Esophagus muscularis mucosa (tissue), 4 donors: Measurements from ENCODE around the gene SETD9. TPM values are rescaled to one million over a fixed set of nuclear protein-coding genes. Genes with fewer than 3 reads are reported as not detected.

Experiments
- DNase-seq: peaks from one replicate; pipeline ENCODE4 v3.0.0-alpha.2; 2017; ENCODE audit errors: extremely low spot score
- H3K27ac ChIP-seq, 4 donors: fragments of 200-600 bp; sonication (generic); replicated peaks in 1 of 4; 1 replicate in 3 of 4; 2 replicates in 1 of 4; pipeline ENCODE4 v1.5.1; 2016 to 2019; ENCODE audit warnings: mild to moderate bottlenecking in 1 of 4
- H3K27me3 ChIP-seq, 4 donors: fragments of 200-600 bp; sonication (generic); one replicate each; pipeline versions ENCODE4 v1.5.1 to v1.6.0; 2016 to 2019
- H3K36me3 ChIP-seq, 4 donors: fragments of 200-600 bp; sonication (generic); one replicate each; pipeline ENCODE4 v1.5.1; 2016 to 2019
- H3K4me1 ChIP-seq, 4 donors: fragments of 200-600 bp; sonication (generic); one replicate each; pipeline ENCODE4 v1.5.1; 2016 to 2019
- H3K4me3 ChIP-seq, 4 donors: fragments of 200-600 bp; sonication (generic); 1 replicate in 2 of 4; 2 replicates in 2 of 4; pipeline ENCODE4 v1.5.1; 2016 to 2019; ENCODE audit warnings: mild to moderate bottlenecking in 4 of 4, moderate library complexity in 1 of 4
- H3K9me3 ChIP-seq, 4 donors: fragments of 200-600 bp; sonication (generic); 1 replicate in 3 of 4; 2 replicates in 1 of 4; pipeline ENCODE4 v1.5.1; 2016 to 2019
- CTCF ChIP-seq, 3 experiments: fragments of 200-600 bp in 2 of 3; fragments of 450-650 bp in 1 of 3; sonication (generic) in 2 of 3; IDR thresholded peaks; one replicate each; pipeline ENCODE4 v1.5.1; 2017 to 2019; ENCODE audit warnings: antibody characterized with exemption in 3 of 3, mild to moderate bottlenecking in 2 of 3, moderate library complexity in 1 of 3
- EP300 ChIP-seq: sonication (generic); formaldehyde crosslinking; IDR thresholded peaks from one replicate; pipeline ENCODE4 v1.6.1; 2017; ENCODE audit warnings: antibody characterized with exemption
- POLR2A ChIP-seq: fragments of 450-650 bp; IDR thresholded peaks from one replicate; pipeline ENCODE4 v1.6.1; 2017; ENCODE audit warnings: antibody characterized with exemption, moderate library complexity, mild to moderate bottlenecking, low read depth
- POLR2AphosphoS5 ChIP-seq, 2 donors: sonication (generic); formaldehyde crosslinking; IDR thresholded peaks; one replicate each; pipeline ENCODE4 v1.6.1; 2017; ENCODE audit warnings: antibody characterized with exemption in 2 of 2
- WGBS: methylation state at CpG from one replicate; pipeline ENCODE4 v1.1.5; 2018; 5-methylcytosine and 5-hydroxymethylcytosine counted together
- intact Hi-C: fragments of 100-400 bp; cut with DNase I; formaldehyde crosslinking; loops from one replicate; pipeline ENCODE4 v1.15.1; 2023
- total RNA-seq, 4 donors: library from RNA; depleted of rRNA; stranded (reverse); fragments of >200 nt; gene quantifications; one replicate each; pipeline versions ENCODE4 v1.1.0 to v1.2.1, GENCODE V29; 2016

Gene SETD9
- total RNA-seq, 4 donors from 2014 or later = 5.0 to 20.8 (median 12.2) TPM

- intact Hi-C loops = no loop called here
- TF ChIP-seq EP300 (no peak), POLR2A (no peak), CTCF (IDR thresholded peaks at IDR 0.05) (no peak), POLR2AphosphoS5 (IDR thresholded peaks at IDR 0.05) (no peak)
- Histone ChIP-seq H3K27ac (no peak overlapping the region), H3K4me1 (peaks cover 0 to 4% (median 0%) of the 10 kb centered on the region in 4 donors), H3K9me3 (no peaks in the 10 kb centered on the region), H3K27me3 (no peaks in the 10 kb centered on the region), H3K4me3 (no peak overlapping the region), H3K36me3 (peaks cover 7 to 80% (median 47%) of the 10 kb centered on the region in 4 donors)
- no peak for DNase-seq
- 72% methylated on average over 3 of the region's 3 CpGs for WGBS
These were observed 36.3 kb upstream of the SETD9 start for GRCh38 chr5:56873056-56873455.

DNA sequence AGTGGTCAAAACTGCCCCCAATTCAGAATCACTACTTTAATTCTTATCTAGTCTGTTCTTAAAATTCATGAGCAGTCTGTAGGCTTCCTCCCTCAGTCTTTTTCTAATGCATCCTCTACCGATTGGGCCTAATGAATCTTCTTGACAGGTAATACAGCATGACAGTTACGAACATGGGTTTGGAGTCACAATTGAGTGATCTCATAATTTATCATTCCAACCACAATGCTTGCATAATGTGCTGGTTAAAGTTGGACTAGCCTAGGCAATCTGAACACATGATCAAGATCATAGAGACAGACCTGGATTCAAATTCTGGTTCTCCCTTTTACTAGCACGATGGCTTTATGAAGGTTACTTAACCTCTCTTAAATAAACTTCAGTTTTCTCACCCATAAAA, 33.1 kb upstream of the SETD9 start:
- DNase-seq = no peak
- Histone ChIP-seq H3K4me1 (peaks cover 0 to 4% (median 0%) of the 10 kb centered on the region in 4 donors), H3K4me3 (no peak overlapping the region), H3K9me3 (no peaks in the 10 kb centered on the region), H3K27me3 (no peaks in the 10 kb centered on the region), H3K27ac (no peak overlapping the region), H3K36me3 (peaks cover 15 to 91% (median 58%) of the 10 kb centered on the region in 4 donors)
- WGBS = 78% methylated on average over 3 of the region's 3 CpGs
- TF ChIP-seq POLR2A (no peak), CTCF (IDR thresholded peaks at IDR 0.05) (no peak), POLR2AphosphoS5 (IDR thresholded peaks at IDR 0.05) (no peak), EP300 (no peak)
- intact Hi-C loops = no loop called here

GRCh38 chr5:56881571-56881970, 27.8 kb upstream of the SETD9 start:
- Histone ChIP-seq H3K4me1 (no peaks in the 10 kb centered on the region), H3K27ac (no peak overlapping the region), H3K9me3 (no peaks in the 10 kb centered on the region), H3K36me3 (peaks cover 34 to 95% (median 71%) of the 10 kb centered on the region in 4 donors), H3K4me3 (no peak overlapping the region), H3K27me3 (no peaks in the 10 kb centered on the region)
- 100% methylated on average over 4 of the region's 5 CpGs for WGBS
- intact Hi-C loops = no loop called here
- no peak for DNase-seq
- TF ChIP-seq POLR2AphosphoS5 (IDR thresholded peaks at IDR 0.05) = no peak
- no peak for TF ChIP-seq CTCF (IDR thresholded peaks at IDR 0.05)
- no peak for TF ChIP-seq POLR2A
- no peak for TF ChIP-seq EP300

DNA sequence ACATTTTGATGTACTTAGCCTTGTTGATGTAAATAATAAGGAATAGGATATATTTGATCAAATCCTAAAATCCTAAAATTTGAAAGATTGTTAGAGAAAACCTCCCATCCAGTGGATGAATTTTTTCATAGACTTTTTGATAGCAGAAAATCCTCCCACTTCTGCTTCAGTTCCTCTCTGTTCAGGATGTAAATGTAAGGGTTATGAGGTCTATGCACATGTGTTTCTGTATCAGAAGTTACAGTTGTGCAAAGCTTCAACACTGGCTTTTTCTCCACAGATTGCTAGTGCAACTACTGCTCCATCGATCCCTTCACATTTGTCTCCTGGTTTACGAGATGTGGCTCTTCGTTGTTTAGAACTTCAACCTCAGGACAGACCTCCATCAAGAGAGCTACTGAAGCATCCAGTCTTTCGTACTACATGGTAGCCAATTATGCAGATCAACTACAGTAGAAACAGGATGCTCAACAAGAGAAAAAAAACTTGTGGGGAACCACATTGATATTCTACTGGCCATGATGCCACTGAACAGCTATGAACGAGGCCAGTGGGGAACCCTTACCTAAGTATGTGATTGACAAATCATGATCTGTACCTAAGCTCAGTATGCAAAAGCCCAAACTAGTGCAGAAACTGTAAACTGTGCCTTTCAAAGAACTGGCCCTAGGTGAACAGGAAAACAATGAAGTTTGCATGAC, 16.0 kb upstream of the SETD9 start:
- TF ChIP-seq EP300 (no peak), CTCF (IDR thresholded peaks at IDR 0.05) (no peak), POLR2AphosphoS5 (IDR thresholded peaks at IDR 0.05) (no peak), POLR2A (no peak)
- H3K9me3 ChIP-seq = no peaks in the 10 kb centered on the region
- no peak overlapping the region for H3K4me3 ChIP-seq
- H3K36me3 ChIP-seq = peaks cover 6 to 54% (median 39%) of the 10 kb centered on the region in 4 donors
- no peak overlapping the region for H3K27ac ChIP-seq
- H3K4me1 ChIP-seq = no peaks in the 10 kb centered on the region
- intact Hi-C loops = no loop called here
- H3K27me3 ChIP-seq = no peaks in the 10 kb centered on the region
- DNase-seq = no peak
- 97% methylated on average over 5 of the region's 5 CpGs for WGBS
